ENCODE measurements around the gene CPNE2.
"Not testable (repeated sequence)": the region's sequence is repeated elsewhere in the genome, so short reads cannot be mapped to it uniquely, and the experiment has no call there.

CPNE2 gene

GRCh38 chr16:57098188-57098841 is 5.9 kb downstream of the CPNE2 start:
- DNase-seq (ENCODE audit: low spot score) = no peak

- not testable (repeated sequence) for DNase-seq (ENCODE audit: low spot score)
These were observed 7.6 kb downstream of the CPNE2 start for GRCh38 chr16:57099965-57100364.

- no peak for DNase-seq (ENCODE audit: low spot score)
These were observed 8.1 kb downstream of the CPNE2 start for GRCh38 chr16:57100445-57100844.

- no peak for DNase-seq (ENCODE audit: low spot score)
These were observed 10.8 kb downstream of the CPNE2 start for GRCh38 chr16:57102888-57103851.

GRCh38 chr16:57104706-57105105 is 12.3 kb downstream of the CPNE2 start:
- DNase-seq (ENCODE audit: low spot score) = no peak

GRCh38 chr16:57105184-57105583 is 12.8 kb downstream of the CPNE2 start:
- DNase-seq (ENCODE audit: low spot score) = no peak

- no peak for DNase-seq (ENCODE audit: low spot score)
These were observed 14.4 kb downstream of the CPNE2 start for GRCh38 chr16:57106767-57107166.

- DNase-seq (ENCODE audit: low spot score) = no peak
These were observed 15.0 kb downstream of the CPNE2 start for GRCh38 chr16:57107321-57107922.

GRCh38 chr16:57108432-57108831 is 16.0 kb downstream of the CPNE2 start:
- no peak for DNase-seq (ENCODE audit: low spot score)

GRCh38 chr16:57109259-57110105 is 17.1 kb downstream of the CPNE2 start:
- not testable (repeated sequence) for DNase-seq (ENCODE audit: low spot score)

GRCh38 chr16:57110937-57111336 is 18.6 kb downstream of the CPNE2 start:
- no peak for DNase-seq (ENCODE audit: low spot score)

GRCh38 chr16:57111420-57111819 is 19.0 kb downstream of the CPNE2 start:
- no peak for DNase-seq (ENCODE audit: low spot score)

GRCh38 chr16:57112403-57113041 is 20.1 kb downstream of the CPNE2 start:
- no peak for DNase-seq (ENCODE audit: low spot score)

- DNase-seq (ENCODE audit: low spot score) = no peak
These were observed 20.7 kb downstream of the CPNE2 start for GRCh38 chr16:57113042-57113453.

- DNase-seq (ENCODE audit: low spot score) = no peak
These were observed 21.3 kb downstream of the CPNE2 start for GRCh38 chr16:57113664-57114063.

GRCh38 chr16:57115168-57115513 is 22.8 kb downstream of the CPNE2 start:
- DNase-seq (ENCODE audit: low spot score) = no peak

GRCh38 chr16:57115514-57116182 is 23.3 kb downstream of the CPNE2 start:
- DNase-seq (ENCODE audit: low spot score) = no peak

GRCh38 chr16:57118461-57119084 is 26.2 kb downstream of the CPNE2 start:
- DNase-seq (ENCODE audit: low spot score) = no peak

- DNase-seq (ENCODE audit: low spot score) = no peak
These were observed 31.0 kb downstream of the CPNE2 start for GRCh38 chr16:57123216-57123973.
